Fibroblast of pulmonary artery (primary cell): Measurements from ENCODE around the gene SLC8A1.

ENCODE experiments used
- DNase-seq: peaks from one replicate; pipeline ENCODE4 v3.0.0-alpha.2; 2010; ENCODE audit warnings: low read depth
- H3K4me3 ChIP-seq: replicated peaks from 2 replicates; pipeline ENCODE4 v1.5.1; 2011; ENCODE audit warnings: low read depth, mild to moderate bottlenecking, control low read depth, low read length, moderate library complexity
- TF ChIP-seq, protein P1 (sequence below): IDR thresholded peaks from 2 replicates; pipeline ENCODE4 v1.5.1; 2011; ENCODE audit warnings: mild to moderate bottlenecking, control low read depth, low read length, inconsistent platforms; ENCODE audit errors: missing control alignments

The SLC8A1 gene

GRCh38 chr2:40106061-40106460 is 345.8 kb downstream of the SLC8A1 start:
- no peak for DNase-seq
- H3K4me3 ChIP-seq, result no peak overlapping the region
- TF ChIP-seq, protein P1, sequence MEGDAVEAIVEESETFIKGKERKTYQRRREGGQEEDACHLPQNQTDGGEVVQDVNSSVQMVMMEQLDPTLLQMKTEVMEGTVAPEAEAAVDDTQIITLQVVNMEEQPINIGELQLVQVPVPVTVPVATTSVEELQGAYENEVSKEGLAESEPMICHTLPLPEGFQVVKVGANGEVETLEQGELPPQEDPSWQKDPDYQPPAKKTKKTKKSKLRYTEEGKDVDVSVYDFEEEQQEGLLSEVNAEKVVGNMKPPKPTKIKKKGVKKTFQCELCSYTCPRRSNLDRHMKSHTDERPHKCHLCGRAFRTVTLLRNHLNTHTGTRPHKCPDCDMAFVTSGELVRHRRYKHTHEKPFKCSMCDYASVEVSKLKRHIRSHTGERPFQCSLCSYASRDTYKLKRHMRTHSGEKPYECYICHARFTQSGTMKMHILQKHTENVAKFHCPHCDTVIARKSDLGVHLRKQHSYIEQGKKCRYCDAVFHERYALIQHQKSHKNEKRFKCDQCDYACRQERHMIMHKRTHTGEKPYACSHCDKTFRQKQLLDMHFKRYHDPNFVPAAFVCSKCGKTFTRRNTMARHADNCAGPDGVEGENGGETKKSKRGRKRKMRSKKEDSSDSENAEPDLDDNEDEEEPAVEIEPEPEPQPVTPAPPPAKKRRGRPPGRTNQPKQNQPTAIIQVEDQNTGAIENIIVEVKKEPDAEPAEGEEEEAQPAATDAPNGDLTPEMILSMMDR, result no peak

DNA sequence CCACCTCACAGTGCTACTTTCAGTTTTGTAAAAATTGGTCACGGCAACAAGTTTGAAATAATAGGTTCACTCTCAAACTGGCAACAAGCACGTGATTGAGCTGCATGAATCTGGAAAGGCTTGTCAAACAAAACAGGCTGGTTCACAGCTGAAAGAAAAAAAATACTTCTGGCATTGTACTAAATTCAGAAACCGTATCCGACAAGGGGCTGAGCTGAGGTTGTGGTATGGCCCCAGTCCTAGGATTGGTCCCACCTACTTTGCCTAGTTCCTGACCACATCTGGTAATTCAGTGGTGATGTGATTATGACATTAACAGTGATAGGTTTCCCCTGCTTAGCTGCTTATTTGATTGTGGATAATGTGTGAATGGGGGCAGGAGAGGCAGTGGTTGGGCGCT is 346.3 kb downstream of the SLC8A1 start:
- H3K4me3 ChIP-seq, result no peak overlapping the region
- no peak for DNase-seq
- TF ChIP-seq, protein P1, result no peak

DNA sequence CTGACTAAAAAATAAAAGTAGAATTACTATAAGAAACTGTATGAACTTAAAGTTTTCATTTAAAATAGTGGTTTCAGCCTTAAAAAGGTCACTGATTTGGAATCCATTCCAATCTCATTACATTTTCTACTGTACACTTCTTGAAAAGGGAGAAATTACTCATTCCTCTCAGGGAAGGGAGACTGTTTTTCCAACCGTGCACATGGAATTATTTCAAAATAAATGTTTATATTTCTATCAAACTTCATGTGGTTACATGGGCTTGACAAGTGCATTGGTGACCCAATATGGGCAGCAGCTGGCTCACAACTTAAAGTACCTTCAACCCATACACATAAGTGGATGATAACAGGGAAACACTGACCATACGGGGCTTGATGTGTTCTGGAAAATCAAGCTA is 348.3 kb downstream of the SLC8A1 start:
- peak; percentile 52 for DNase-seq
- TF ChIP-seq, protein P1, result no peak
- no peak overlapping the region for H3K4me3 ChIP-seq

DNA sequence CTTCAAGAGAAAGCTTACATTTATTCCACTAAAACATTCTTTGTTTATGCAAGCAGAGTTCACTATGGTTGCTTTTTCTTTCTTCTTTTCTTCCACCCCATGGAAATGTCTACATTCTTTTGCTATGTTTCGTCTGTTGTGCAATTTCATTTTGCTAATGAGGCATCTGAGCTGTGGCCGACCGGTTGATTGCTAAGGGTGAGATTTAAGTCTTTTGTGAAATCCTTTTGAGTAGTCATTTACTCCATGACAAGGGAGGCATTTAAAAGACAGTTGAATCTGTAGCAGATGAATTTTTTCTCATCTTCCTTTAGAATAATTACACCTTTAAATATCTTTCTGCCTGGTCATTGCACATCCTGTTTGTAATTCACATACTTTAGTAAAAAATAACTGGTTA is 348.7 kb downstream of the SLC8A1 start:
- peak; percentile 71 for DNase-seq
- TF ChIP-seq, protein P1, result no peak
- no peak overlapping the region for H3K4me3 ChIP-seq

DNA sequence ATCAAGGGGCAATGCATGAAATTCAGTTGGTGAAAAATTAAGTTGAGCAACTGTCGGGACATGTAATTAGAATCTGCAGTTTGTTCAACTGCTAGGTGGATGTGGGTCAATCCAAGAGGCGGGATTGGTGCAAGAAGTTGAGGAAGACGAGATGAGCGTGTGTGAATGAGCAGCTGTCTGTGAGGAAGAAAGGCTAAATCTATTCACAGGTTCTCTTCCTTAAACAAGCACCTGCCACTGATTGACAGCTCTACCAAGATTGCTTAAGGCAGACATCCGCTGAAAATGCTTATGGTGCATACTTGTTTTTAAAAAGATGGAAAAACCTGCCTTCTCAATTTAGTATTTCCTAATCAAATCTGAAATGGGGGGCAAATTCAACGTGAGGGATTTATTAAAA is 349.4 kb downstream of the SLC8A1 start:
- H3K4me3 ChIP-seq, result no peak overlapping the region
- DNase-seq, result no peak
- TF ChIP-seq, protein P1, result no peak

GRCh38 chr2:40101131-40101575 is 350.7 kb downstream of the SLC8A1 start:
- no peak overlapping the region for H3K4me3 ChIP-seq
- TF ChIP-seq, protein P1, result no peak
- DNase-seq, result peak; percentile 37

GRCh38 chr2:40100676-40101075 is 351.2 kb downstream of the SLC8A1 start:
- TF ChIP-seq, protein P1, result no peak
- DNase-seq, result no peak
- H3K4me3 ChIP-seq, result no peak overlapping the region
